ENCODE measurements around the gene HECW1. TPM values are rescaled to one million over a fixed set of nuclear protein-coding genes. Genes with fewer than 3 reads are reported as not detected.

HECW1 gene
- total RNA-seq, 1 donor from 2014 or later: 0.46 TPM

GRCh38 chr7:43192806-43193460 is 80.5 kb downstream of the HECW1 start:
- DNase-seq (ENCODE audit: low read depth): no peak
- Histone ChIP-seq H3K36me3 (ENCODE audit: control insufficient read depth, insufficient read depth, low read length) (no peaks in the 10 kb centered on the region), H3K27me3 (ENCODE audit: control insufficient read depth, insufficient read depth, low read length) (no peaks in the 10 kb centered on the region), H3K4me3 (ENCODE audit: low read depth, low read length) (no peak overlapping the region)
- TF ChIP-seq CTCF (IDR thresholded peaks at IDR 0.05; ENCODE audit: insufficient read depth, low read length, poor library complexity, severe bottlenecking): no peak

GRCh38 chr7:43193893-43194292 is 81.4 kb downstream of the HECW1 start:
- DNase-seq (ENCODE audit: low read depth): no peak
- no peak for TF ChIP-seq CTCF (IDR thresholded peaks at IDR 0.05; ENCODE audit: insufficient read depth, low read length, poor library complexity, severe bottlenecking)
- H3K36me3 ChIP-seq (ENCODE audit: control insufficient read depth, insufficient read depth, low read length): no peaks in the 10 kb centered on the region
- no peaks in the 10 kb centered on the region for H3K27me3 ChIP-seq (ENCODE audit: control insufficient read depth, insufficient read depth, low read length)
- H3K4me3 ChIP-seq (ENCODE audit: low read depth, low read length): no peak overlapping the region

GRCh38 chr7:43195256-43195655 is 82.8 kb downstream of the HECW1 start:
- Histone ChIP-seq H3K36me3 (ENCODE audit: control insufficient read depth, insufficient read depth, low read length) (no peaks in the 10 kb centered on the region), H3K4me3 (ENCODE audit: low read depth, low read length) (no peak overlapping the region), H3K27me3 (ENCODE audit: control insufficient read depth, insufficient read depth, low read length) (no peaks in the 10 kb centered on the region)
- no peak for TF ChIP-seq CTCF (IDR thresholded peaks at IDR 0.05; ENCODE audit: insufficient read depth, low read length, poor library complexity, severe bottlenecking)
- no peak for DNase-seq (ENCODE audit: low read depth)

- TF ChIP-seq CTCF (IDR thresholded peaks at IDR 0.05; ENCODE audit: insufficient read depth, low read length, poor library complexity, severe bottlenecking): no peak
These were observed 83.3 kb downstream of the HECW1 start for GRCh38 chr7:43195768-43196167.

GRCh38 chr7:43196379-43196778 is 83.9 kb downstream of the HECW1 start:
- Histone ChIP-seq H3K4me3 (ENCODE audit: low read depth, low read length) (no peak overlapping the region), H3K36me3 (ENCODE audit: control insufficient read depth, insufficient read depth, low read length) (no peaks in the 10 kb centered on the region), H3K27me3 (ENCODE audit: control insufficient read depth, insufficient read depth, low read length) (no peaks in the 10 kb centered on the region)
- DNase-seq (ENCODE audit: low read depth): peak; percentile 26
- TF ChIP-seq CTCF (IDR thresholded peaks at IDR 0.05; ENCODE audit: insufficient read depth, low read length, poor library complexity, severe bottlenecking): no peak

More at GRCh38 chr7:43195768-43196167, 83.3 kb downstream of the HECW1 start:
- Histone ChIP-seq H3K4me3 (ENCODE audit: low read depth, low read length) (no peak overlapping the region), H3K27me3 (ENCODE audit: control insufficient read depth, insufficient read depth, low read length) (no peaks in the 10 kb centered on the region), H3K36me3 (ENCODE audit: control insufficient read depth, insufficient read depth, low read length) (no peaks in the 10 kb centered on the region)
- no peak for DNase-seq (ENCODE audit: low read depth)

GRCh38 chr7:43198016-43198415 is 85.6 kb downstream of the HECW1 start:
- Histone ChIP-seq H3K27me3 (ENCODE audit: control insufficient read depth, insufficient read depth, low read length) (no peaks in the 10 kb centered on the region), H3K4me3 (ENCODE audit: low read depth, low read length) (no peak overlapping the region), H3K36me3 (ENCODE audit: control insufficient read depth, insufficient read depth, low read length) (no peaks in the 10 kb centered on the region)
- DNase-seq (ENCODE audit: low read depth): no peak
- TF ChIP-seq CTCF (IDR thresholded peaks at IDR 0.05; ENCODE audit: insufficient read depth, low read length, poor library complexity, severe bottlenecking): no peak
